HG02884 (cell line): Measurements from ENCODE around the gene ERCC8.
"Not testable (repeated sequence)": the region's sequence is repeated elsewhere in the genome, so short reads cannot be mapped to it uniquely, and the experiment has no call there.

Source experiments
- ATAC-seq: cut with Tn5 transposase; IDR thresholded peaks from one replicate; pipeline ENCODE4 v1.9.1; 2021; ENCODE audit warnings: mild to moderate bottlenecking, moderate library complexity; ENCODE audit not compliant: unreplicated experiment

The ERCC8 gene

GRCh38 chr5:60944904-60945812, at the start of gene ERCC8, which contains the start of gene NDUFAF2:
Gene ERCC8, minus strand, starts transcription at chr5:60945070. Its CDS starts 62 bp downstream, at chr5:60945008.
Gene NDUFAF2, plus strand, starts transcription at chr5:60945205. Its CDS starts 51 bp downstream, at chr5:60945256.
- peak; percentile 100 for ATAC-seq

- ATAC-seq: no peak
Observed at GRCh38 chr5:60993875-60994571, 49.2 kb upstream of the ERCC8 start.

- no peak for ATAC-seq
Observed at GRCh38 chr5:60993425-60993824, 48.6 kb upstream of the ERCC8 start.

GRCh38 chr5:60992871-60993270, 48.0 kb upstream of the ERCC8 start:
- ATAC-seq: no peak

- no peak for ATAC-seq
Observed at GRCh38 chr5:60989790-60990189, 44.9 kb upstream of the ERCC8 start.

GRCh38 chr5:60982127-60982526, 37.3 kb upstream of the ERCC8 start:
- ATAC-seq: not testable (repeated sequence)

- no peak for ATAC-seq
Observed at GRCh38 chr5:60980511-60980910, 35.6 kb upstream of the ERCC8 start.

- no peak for ATAC-seq
Observed at GRCh38 chr5:60978968-60979367, 34.1 kb upstream of the ERCC8 start.

- ATAC-seq: no peak
Observed at GRCh38 chr5:60977956-60978737, 33.3 kb upstream of the ERCC8 start.

GRCh38 chr5:60972231-60972630, 27.4 kb upstream of the ERCC8 start:
- no peak for ATAC-seq

- no peak for ATAC-seq
Observed at GRCh38 chr5:60961685-60962084, 16.8 kb upstream of the ERCC8 start.

GRCh38 chr5:60960591-60960990, 15.7 kb upstream of the ERCC8 start:
- ATAC-seq: no peak

- ATAC-seq: no peak
Observed at GRCh38 chr5:60959156-60959555, 14.3 kb upstream of the ERCC8 start.

- ATAC-seq: no peak
Observed at GRCh38 chr5:60958712-60959111, 13.8 kb upstream of the ERCC8 start.

- no peak for ATAC-seq
Observed at GRCh38 chr5:60958088-60958487, 13.2 kb upstream of the ERCC8 start.

- no peak for ATAC-seq
Observed at GRCh38 chr5:60955239-60955638, 10.4 kb upstream of the ERCC8 start.

- ATAC-seq: no peak
Observed at GRCh38 chr5:60948738-60949137, 3.9 kb upstream of the ERCC8 start.

- peak; percentile 18 for ATAC-seq
Observed at GRCh38 chr5:60945813-60946187, 930 bp upstream of the ERCC8 start.

- no peak for ATAC-seq
Observed at GRCh38 chr5:60943624-60944023, 1.2 kb downstream of the ERCC8 start.

GRCh38 chr5:60929024-60929423, 15.8 kb downstream of the ERCC8 start:
- no peak for ATAC-seq

- no peak for ATAC-seq
Observed at GRCh38 chr5:60927450-60927849, 17.4 kb downstream of the ERCC8 start.
